GM23248 (cell line): ENCODE measurements around the gene NUP93.

ENCODE experiments used
- EZH2 ChIP-seq: fragments of 200-600 bp; sonication (generic); IDR thresholded peaks from 2 replicates; pipeline ENCODE4 v1.6.1; 2018; ENCODE audit warnings: antibody characterized with exemption, mild to moderate bottlenecking; ENCODE audit not compliant: insufficient read depth, poor library complexity, severe bottlenecking
- EZH2phosphoT487 ChIP-seq: fragments of 200-600 bp; sonication (generic); IDR thresholded peaks from 2 replicates; pipeline ENCODE4 v1.6.1; 2018; ENCODE audit warnings: antibody characterized with exemption, moderate library complexity, mild to moderate bottlenecking, low read depth; ENCODE audit not compliant: insufficient read depth

- TF ChIP-seq EZH2 (no peak), EZH2phosphoT487 (no peak)
Measured at GRCh38 chr16:56880685-56881084, 150.8 kb downstream of the NUP93 start.
